ENCODE data around the gene STXBP1. TPM values are rescaled to one million over a fixed set of nuclear protein-coding genes. Genes with fewer than 3 reads are reported as not detected.
"Not testable (repeated sequence)": the region's sequence is repeated elsewhere in the genome, so short reads cannot be mapped to it uniquely, and the experiment has no call there.

Gene STXBP1
- total RNA-seq, 1 donor from 2014 or later: 23.4 TPM

GRCh38 chr9:127580366-127580765, 31.7 kb upstream of the STXBP1 start:
- H3K27ac Mint-ChIP-seq: no peak overlapping the region
- H3K4me3 Mint-ChIP-seq (ENCODE audit: low read depth): no peak overlapping the region
- no peak for DNase-seq (ENCODE audit: low spot score, unreplicated experiment)

GRCh38 chr9:127580879-127581475, 31.1 kb upstream of the STXBP1 start:
- peaks cover 3% of the 10 kb centered on the region for H3K27me3 Mint-ChIP-seq
- H3K9me3 Mint-ChIP-seq (ENCODE audit: low read depth): no peaks in the 10 kb centered on the region
- H3K27ac Mint-ChIP-seq: no peak overlapping the region

More at GRCh38 chr9:127580366-127580765, 31.7 kb upstream of the STXBP1 start:
- TF ChIP-seq CTCF (IDR thresholded peaks at IDR 0.05; ENCODE audit: unreplicated experiment): no peak
- no peaks in the 10 kb centered on the region for H3K36me3 Mint-ChIP-seq (ENCODE audit: insufficient read depth)
- H3K27me3 Mint-ChIP-seq: peaks cover 3% of the 10 kb centered on the region
- H3K4me1 Mint-ChIP-seq (ENCODE audit: low read depth): peaks cover 5% of the 10 kb centered on the region
- H3K9me3 Mint-ChIP-seq (ENCODE audit: low read depth): no peaks in the 10 kb centered on the region

GRCh38 chr9:127584474-127584805, 27.6 kb upstream of the STXBP1 start:
- H3K4me1 Mint-ChIP-seq (ENCODE audit: low read depth); H3K36me3 Mint-ChIP-seq (ENCODE audit: insufficient read depth); H3K4me3 Mint-ChIP-seq (ENCODE audit: low read depth); H3K9me3 Mint-ChIP-seq (ENCODE audit: low read depth); H3K27ac Mint-ChIP-seq; DNase-seq (ENCODE audit: low spot score, unreplicated experiment): not testable (repeated sequence)
- H3K27me3 Mint-ChIP-seq: peaks cover 11% of the 10 kb centered on the region

More at GRCh38 chr9:127580879-127581475, 31.1 kb upstream of the STXBP1 start:
- H3K4me1 Mint-ChIP-seq (ENCODE audit: low read depth): peaks cover 2% of the 10 kb centered on the region
- no peaks in the 10 kb centered on the region for H3K36me3 Mint-ChIP-seq (ENCODE audit: insufficient read depth)
- TF ChIP-seq CTCF (IDR thresholded peaks at IDR 0.05; ENCODE audit: unreplicated experiment): no peak
- no peak for DNase-seq (ENCODE audit: low spot score, unreplicated experiment)
- H3K4me3 Mint-ChIP-seq (ENCODE audit: low read depth): no peak overlapping the region

- H3K27me3 Mint-ChIP-seq: peaks cover 14% of the 10 kb centered on the region
- TF ChIP-seq CTCF (IDR thresholded peaks at IDR 0.05; ENCODE audit: unreplicated experiment): no peak
- H3K27ac Mint-ChIP-seq: no peak overlapping the region
- no peaks in the 10 kb centered on the region for H3K36me3 Mint-ChIP-seq (ENCODE audit: insufficient read depth)
- DNase-seq (ENCODE audit: low spot score, unreplicated experiment): no peak
- H3K9me3 Mint-ChIP-seq (ENCODE audit: low read depth): no peaks in the 10 kb centered on the region
- H3K4me3 Mint-ChIP-seq (ENCODE audit: low read depth): no peak overlapping the region
- H3K4me1 Mint-ChIP-seq (ENCODE audit: low read depth): no peaks in the 10 kb centered on the region
Observed at GRCh38 chr9:127585161-127585819, 26.8 kb upstream of the STXBP1 start.

GRCh38 chr9:127586096-127586495, 26.0 kb upstream of the STXBP1 start:
- H3K36me3 Mint-ChIP-seq (ENCODE audit: insufficient read depth): no peaks in the 10 kb centered on the region
- H3K4me1 Mint-ChIP-seq (ENCODE audit: low read depth): no peaks in the 10 kb centered on the region
- no peak overlapping the region for H3K27ac Mint-ChIP-seq
- H3K9me3 Mint-ChIP-seq (ENCODE audit: low read depth): no peaks in the 10 kb centered on the region
- no peak for DNase-seq (ENCODE audit: low spot score, unreplicated experiment)
- TF ChIP-seq CTCF (IDR thresholded peaks at IDR 0.05; ENCODE audit: unreplicated experiment): no peak
- peaks cover 14% of the 10 kb centered on the region for H3K27me3 Mint-ChIP-seq
- no peak overlapping the region for H3K4me3 Mint-ChIP-seq (ENCODE audit: low read depth)

GRCh38 chr9:127586537-127586936, 25.5 kb upstream of the STXBP1 start:
- peak; percentile 71 for DNase-seq (ENCODE audit: low spot score, unreplicated experiment)
- no peak overlapping the region for H3K4me3 Mint-ChIP-seq (ENCODE audit: low read depth)
- no peak overlapping the region for H3K27ac Mint-ChIP-seq
- no peaks in the 10 kb centered on the region for H3K36me3 Mint-ChIP-seq (ENCODE audit: insufficient read depth)
- H3K27me3 Mint-ChIP-seq: peaks cover 14% of the 10 kb centered on the region
- no peaks in the 10 kb centered on the region for H3K9me3 Mint-ChIP-seq (ENCODE audit: low read depth)
- peak; percentile 82 for TF ChIP-seq CTCF (IDR thresholded peaks at IDR 0.05; ENCODE audit: unreplicated experiment)
- H3K4me1 Mint-ChIP-seq (ENCODE audit: low read depth): no peaks in the 10 kb centered on the region

Data from progenitor cell of endocrine pancreas (in vitro differentiated cells).